Endothelial cell of umbilical vein (primary cell): ENCODE data around the gene ADTRP. TPM values are rescaled to one million over a fixed set of nuclear protein-coding genes. Genes with fewer than 3 reads are reported as not detected.

Experiments used
- BruUV-seq: library from RNA; stranded (reverse); fragments of 400-500 nt; replicated peaks from 2 replicates; lab custom pipeline; 2021; lab: Mats Ljungman, UMichigan
- CTCF ChIA-PET: fragments of 300-600, 350-600 bp; sonication (Branson Sonifier 250); formaldehyde crosslinking; loops from one replicate; lab custom pipeline; 2021; ENCODE audit warnings: antibody characterized with exemption, inconsistent platforms; lab: Charles Lee
- POLR2A ChIA-PET: fragments of 300-600, 350-600 bp; sonication (Branson Sonifier 250); formaldehyde crosslinking; loops from one replicate; lab custom pipeline; 2021; ENCODE audit warnings: antibody characterized with exemption, inconsistent platforms; lab: Charles Lee
- DNase-seq: peaks from one replicate; pipeline ENCODE4 v3.0.0-alpha.2; 2011; ENCODE audit warnings: low read depth, low spot score
- FAIRE-seq: peaks from 2 replicates; lab custom pipeline; 2011; peaks lifted over from hg19 to GRCh38; lab: Jason Lieb, UNC
- H2AFZ ChIP-seq: 2 replicates; pipeline ENCODE4 v1.6.0; 2012; ENCODE audit warnings: low read depth, low read length, control low read depth, inconsistent platforms
- H3K27ac ChIP-seq: 2 replicates; pipeline ENCODE4 v1.5.1; 2011; ENCODE audit warnings: low read depth, mild to moderate bottlenecking, control low read depth, low read length, moderate library complexity; ENCODE audit not compliant: insufficient read depth
- H3K27me3 ChIP-seq, 2 experiments: 2 replicates each; pipeline versions ENCODE4 v1.6.0 to v1.6.1; 2011; ENCODE audit warnings: low read length in 2 of 2, mixed read lengths in 1 of 2; ENCODE audit not compliant: control insufficient read depth in 2 of 2, insufficient read depth in 2 of 2
- H3K36me3 ChIP-seq, 2 experiments: 2 replicates in 1 of 2; 3 replicates in 1 of 2; pipeline ENCODE4 v1.5.1; 2011; ENCODE audit warnings: low read length in 2 of 2, mild to moderate bottlenecking in 1 of 2, moderate library complexity in 1 of 2; ENCODE audit not compliant: control insufficient read depth in 2 of 2, insufficient read depth in 2 of 2; ENCODE audit errors: extremely low read depth in 1 of 2
- H3K4me1 ChIP-seq: 3 replicates; pipeline ENCODE4 v1.5.1; 2011; ENCODE audit warnings: mild to moderate bottlenecking, low read length; ENCODE audit not compliant: control insufficient read depth, insufficient read depth; ENCODE audit errors: extremely low read depth
- H3K4me2 ChIP-seq: 2 replicates; pipeline ENCODE4 v1.6.1; 2011; ENCODE audit warnings: low read length, control low read depth, mixed read lengths; ENCODE audit not compliant: insufficient read depth
- H3K4me3 ChIP-seq, 3 experiments: fragments of 200-600 bp in 1 of 3; sonication (generic), shearing (Covaris generic) in 1 of 3; replicated peaks in 1 of 3; 2 replicates each; pipeline ENCODE4 v1.5.1; 2011 to 2016; ENCODE audit warnings: control low read depth in 3 of 3, low read length in 3 of 3, mild to moderate bottlenecking in 2 of 3, inconsistent platforms in 1 of 3, low read depth in 1 of 3, moderate library complexity in 1 of 3; ENCODE audit not compliant: insufficient read depth in 1 of 3
- H3K79me2 ChIP-seq: 2 replicates; pipeline ENCODE4 v1.6.0; 2012; ENCODE audit warnings: low read length, inconsistent platforms; ENCODE audit not compliant: control insufficient read depth, insufficient read depth
- H3K9ac ChIP-seq: replicated peaks from 2 replicates; pipeline ENCODE3; 2011; ENCODE audit warnings: low read length, control low read depth; ENCODE audit not compliant: insufficient read depth; ENCODE audit errors: extremely low read depth
- H3K9me1 ChIP-seq: replicated peaks from 3 replicates; pipeline ENCODE4 v1.6.0; 2011; ENCODE audit warnings: mild to moderate bottlenecking, low read length; ENCODE audit not compliant: control insufficient read depth, insufficient read depth; ENCODE audit errors: extremely low read depth
- H3K9me3 ChIP-seq: replicated peaks from 2 replicates; pipeline ENCODE4 v1.5.1; 2012; ENCODE audit warnings: low read length, inconsistent platforms; ENCODE audit not compliant: control insufficient read depth, insufficient read depth
- H4K20me1 ChIP-seq: replicated peaks from 2 replicates; pipeline ENCODE3; 2011; ENCODE audit warnings: mild to moderate bottlenecking, low read length; ENCODE audit not compliant: control insufficient read depth, insufficient read depth; ENCODE audit errors: extremely low read depth
- CTCF ChIP-seq, 2 donors: IDR thresholded peaks; 1 replicate in 1 of 2; 2 replicates in 1 of 2; pipeline ENCODE4 v1.5.1; 2011; ENCODE audit warnings: low read length in 2 of 2, mild to moderate bottlenecking in 2 of 2, moderate library complexity in 2 of 2, control low read depth in 1 of 2, inconsistent platforms in 1 of 2, low read depth in 1 of 2; ENCODE audit not compliant: insufficient read depth in 1 of 2; ENCODE audit errors: extremely low read depth in 1 of 2
- EZH2 ChIP-seq: IDR thresholded peaks from 2 replicates; pipeline ENCODE4 v1.6.1; 2012; ENCODE audit warnings: borderline replicate concordance, low read depth, mild to moderate bottlenecking, moderate library complexity, low read length, inconsistent platforms; ENCODE audit not compliant: severe bottlenecking
- FOS ChIP-seq: IDR thresholded peaks from 2 replicates; pipeline ENCODE4 v1.6.1; 2011; ENCODE audit warnings: mild to moderate bottlenecking, low read length, moderate library complexity, borderline replicate concordance; ENCODE audit not compliant: insufficient read depth
- GATA2 ChIP-seq: IDR thresholded peaks from 2 replicates; pipeline ENCODE4 v1.7.0; 2011; ENCODE audit warnings: low read depth, mild to moderate bottlenecking, moderate library complexity, mixed read lengths, low read length; ENCODE audit not compliant: insufficient read length, insufficient read depth
- JUN ChIP-seq: IDR thresholded peaks from 2 replicates; pipeline ENCODE4 v1.6.1; 2011; ENCODE audit warnings: borderline replicate concordance, low read depth; ENCODE audit not compliant: insufficient read length, insufficient read depth
- MYC ChIP-seq: IDR thresholded peaks from one replicate; pipeline ENCODE4 v1.6.1; 2011; ENCODE audit warnings: mild to moderate bottlenecking, low read depth, low read length
- POLR2A ChIP-seq: IDR thresholded peaks from 2 replicates; pipeline ENCODE4 v1.6.1; 2012; ENCODE audit warnings: low read depth, mild to moderate bottlenecking, control low read depth, low read length
- POLR2AphosphoS5 ChIP-seq: IDR thresholded peaks from 2 replicates; pipeline ENCODE4 v1.6.1; 2012; ENCODE audit warnings: low read depth, mild to moderate bottlenecking, control low read depth, low read length, moderate library complexity; ENCODE audit not compliant: insufficient read depth
- dilution Hi-C: fragments of 300-500 bp; cut with MboI; formaldehyde crosslinking; loops from one replicate; pipeline ENCODE4 v1.15.0; 2019; ENCODE audit warnings: low sequenced_read_pairs; ENCODE audit not compliant: extremely low pct_ligation_motif_present
- intact Hi-C: fragments of 100-400 bp; cut with micrococcal nuclease; formaldehyde crosslinking; loops from one replicate; pipeline ENCODE4 v1.10.0; 2022
- polyA plus RNA-seq, 4 experiments: library from polyadenylated mRNA; depleted of rRNA in 3 of 4; stranded (reverse) in 3 of 4; unstranded in 1 of 4; fragments of >200 nt; gene quantifications; 2 replicates each; pipeline versions ENCODE4 v1.2.1 to v1.2.3, GENCODE V29; 2011 to 2012; ENCODE audit warnings: missing spikeins in 1 of 4
- total RNA-seq: library from RNA; stranded (reverse); gene quantifications from 2 replicates; pipeline ENCODE4 v1.2.3, GENCODE V29; 2021
- TF ChIP-seq, protein P1 (sequence below): IDR thresholded peaks from 2 replicates; pipeline ENCODE4 v1.6.1; 2011; ENCODE audit not compliant: insufficient read depth, insufficient read length

The ADTRP gene
- total and polyA plus RNA-seq, 2 donors (not counting 3 experiments of a cell fraction or from before 2014, with no cell fraction given), result 3.3 to 4.4 TPM

GRCh38 chr6:11712760-11713159, 65.8 kb downstream of the ADTRP start:
- Histone ChIP-seq H3K9me1 (no peaks in the 10 kb centered on the region), H3K36me3 (no peaks in the 10 kb centered on the region), H3K79me2 (no peaks in the 10 kb centered on the region), H3K27ac (no peak overlapping the region), H3K4me2 (no peak overlapping the region), H3K27me3 (no peaks in the 10 kb centered on the region), H3K9ac (no peak overlapping the region), H3K4me1 (no peaks in the 10 kb centered on the region), H3K4me3 (no peak overlapping the region), H4K20me1 (no peaks in the 10 kb centered on the region), H2AFZ (no peak overlapping the region), H3K9me3 (no peaks in the 10 kb centered on the region)
- intact Hi-C loops, result no loop called here
- POLR2A ChIA-PET, result no interaction called here
- CTCF ChIA-PET, result interaction anchor here (1.3 kb wide), 1 partner anchor 29 kb away, joined by 3 read pairs; no protein-coding TSS in a partner anchor
- DNase-seq, result no peak
- BruUV-seq, result no TSS peak
- TF ChIP-seq MYC, result no peak
- TF ChIP-seq GATA2, result no peak
- TF ChIP-seq POLR2A, result no peak
- no peak for TF ChIP-seq FOS
- TF ChIP-seq JUN, result no peak
- no peak for TF ChIP-seq EZH2
- TF ChIP-seq, protein P1, sequence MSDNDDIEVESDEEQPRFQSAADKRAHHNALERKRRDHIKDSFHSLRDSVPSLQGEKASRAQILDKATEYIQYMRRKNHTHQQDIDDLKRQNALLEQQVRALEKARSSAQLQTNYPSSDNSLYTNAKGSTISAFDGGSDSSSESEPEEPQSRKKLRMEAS, result no peak
- no peak for FAIRE-seq
- dilution Hi-C loops, result no loop called here

DNA sequence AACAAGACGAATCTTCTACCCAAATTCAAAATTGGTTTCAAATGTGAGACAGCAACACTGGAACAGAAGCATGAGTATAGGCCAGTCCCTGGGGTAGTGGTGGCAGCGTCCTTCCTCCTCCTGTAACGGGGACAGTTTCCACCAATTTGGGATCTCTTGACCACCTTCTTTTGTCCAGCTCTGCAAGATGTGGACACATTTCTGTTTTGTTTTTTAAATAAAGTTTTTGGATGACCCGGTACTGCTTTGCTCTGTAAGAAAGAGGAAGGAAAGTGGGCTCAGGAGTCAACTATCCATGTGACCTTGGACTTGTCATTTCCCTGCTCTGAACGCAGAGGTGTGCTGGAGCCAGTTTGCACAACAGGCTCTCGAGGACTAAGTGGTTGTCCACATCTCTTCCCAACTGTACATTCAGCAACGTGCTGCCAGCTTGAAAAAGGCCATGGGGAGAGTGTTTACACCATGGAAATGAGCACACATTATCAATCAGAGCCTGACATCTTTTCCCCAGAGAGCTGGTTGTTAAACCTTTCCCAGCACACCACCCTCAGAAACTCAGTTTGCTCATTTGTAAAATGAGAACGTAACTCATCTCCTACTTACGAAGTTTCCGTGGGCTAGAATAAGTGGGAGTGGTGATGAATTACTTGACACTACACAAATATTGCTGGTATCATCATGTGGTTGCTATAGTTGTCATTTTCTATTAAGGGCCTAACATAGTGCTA, 66.5 kb downstream of the ADTRP start:
- ChIA-PET POLR2A (no interaction called here), CTCF (no interaction called here)
- TF ChIP-seq POLR2A (no peak), JUN (no peak), FOS (no peak), GATA2 (no peak), MYC (no peak), EZH2 (no peak), CTCF (IDR thresholded peaks at IDR 0.05; ENCODE audit: extremely low read depth in 1 of 2, insufficient read depth in 1 of 2, low read depth in 1 of 2, low read length in 2 of 2) (no peak), POLR2AphosphoS5 (no peak)
- TF ChIP-seq, protein P1, result no peak
- Histone ChIP-seq H3K4me2 (no peak overlapping the region), H3K9me1 (no peaks in the 10 kb centered on the region), H3K27ac (no peak overlapping the region), H2AFZ (no peak overlapping the region), H3K36me3 (no peaks in the 10 kb centered on the region), H3K9ac (no peak overlapping the region), H3K9me3 (no peaks in the 10 kb centered on the region), H4K20me1 (no peaks in the 10 kb centered on the region), H3K79me2 (no peaks in the 10 kb centered on the region), H3K4me3 (no peak overlapping the region), H3K27me3 (no peaks in the 10 kb centered on the region), H3K4me1 (no peaks in the 10 kb centered on the region)
- intact Hi-C loops (no loop called here), dilution Hi-C loops (no loop called here)
- no TSS peak for BruUV-seq
- no peak for DNase-seq
- FAIRE-seq, result no peak
